ENCODE data around the gene FAM229B. TPM values are rescaled to one million over a fixed set of nuclear protein-coding genes. Genes with fewer than 3 reads are reported as not detected.

FAM229B gene
- total and polyA plus RNA-seq, 12 donors: 6.5 to 55.1 (median 27.2) TPM

- intact Hi-C loops (cut with DNase I): no loop called here
- 26 to 68% (median 35%) methylated on average over 1 of the region's 1 CpG for WGBS, 4 donors
- no peak for TF ChIP-seq POLR2A (IDR thresholded peaks at IDR 0.05)
- H3K27me3 ChIP-seq: no peaks in the 10 kb centered on the region
- peak overlapping the region in 1 of 5 donors; percentile 38 for H3K27ac ChIP-seq
- DNase-seq: no peak
- H3K4me3 ChIP-seq: no peak overlapping the region
- no peaks in the 10 kb centered on the region for H3K4me1 ChIP-seq (replicated peaks in 1 of 2)
- no peaks in the 10 kb centered on the region for H3K9me3 ChIP-seq (replicated peaks in 1 of 3)
- H3K36me3 ChIP-seq (replicated peaks in 1 of 2): no peaks in the 10 kb centered on the region
Measured at GRCh38 chr6:112149236-112149635, 61.8 kb downstream of the FAM229B start.

- peak overlapping the region in 1 of 5 donors; percentile 38 for H3K27ac ChIP-seq
- H3K4me3 ChIP-seq: no peak overlapping the region
- no peaks in the 10 kb centered on the region for H3K9me3 ChIP-seq (replicated peaks in 1 of 3)
- H3K27me3 ChIP-seq: no peaks in the 10 kb centered on the region
- H3K4me1 ChIP-seq (replicated peaks in 1 of 2): no peaks in the 10 kb centered on the region
- intact Hi-C loops (cut with DNase I): no loop called here
- 65 to 81% (median 74%) methylated on average over 4 of the region's 4 CpGs for WGBS, 4 donors
- no peak for DNase-seq
- H3K36me3 ChIP-seq (replicated peaks in 1 of 2): no peaks in the 10 kb centered on the region
- TF ChIP-seq POLR2A (IDR thresholded peaks at IDR 0.05) (no peak), CTCF (IDR thresholded peaks at IDR 0.05) (no peak)
Measured at GRCh38 chr6:112149719-112150263, 62.4 kb downstream of the FAM229B start.

GRCh38 chr6:112150363-112150762 lies 63.0 kb downstream of the FAM229B start:
- DNase-seq: no peak
- Histone ChIP-seq H3K27ac (peak overlapping the region in 1 of 5 donors; percentile 44), H3K4me3 (no peak overlapping the region), H3K36me3 (replicated peaks in 1 of 2) (no peaks in the 10 kb centered on the region), H3K4me1 (replicated peaks in 1 of 2) (no peaks in the 10 kb centered on the region), H3K27me3 (no peaks in the 10 kb centered on the region), H3K9me3 (replicated peaks in 1 of 3) (no peaks in the 10 kb centered on the region)
- 55 to 70% (median 65%) methylated on average over 5 of the region's 5 CpGs for WGBS, 4 donors
- TF ChIP-seq CTCF (IDR thresholded peaks at IDR 0.05): no peak
- no peak for TF ChIP-seq POLR2A (IDR thresholded peaks at IDR 0.05)
- intact Hi-C loops (cut with DNase I): no loop called here

Other genes starting within 250 kb of the FAM229B start
- gene FYN, start 214.1 kb upstream of the FAM229B start, total RNA-seq: 10 to 100 TPM; 10.7 to 36.5 (median 22.1) TPM
- gene FYN, start 214.1 kb upstream of the FAM229B start, polyA plus RNA-seq: 10 to 100 TPM; 15.5 to 18.9 (median 17.1) TPM
- not detected for gene CCN6, start 33.5 kb upstream of the FAM229B start, total RNA-seq
- not detected for gene CCN6, start 33.5 kb upstream of the FAM229B start, polyA plus RNA-seq
- 10 to 100 TPM; 11.1 to 50.0 (median 21.5) TPM for gene TUBE1, start 109 bp upstream of the FAM229B start, total RNA-seq
- 10 to 100 TPM; 12.1 to 22.2 (median 13.8) TPM for gene TUBE1, start 109 bp upstream of the FAM229B start, polyA plus RNA-seq
- 100 to 1,000 TPM in 1 of 9 donors, 10 to 100 TPM in 8; 10.6 to 102 (median 23.9) TPM for gene LAMA4, start 167.0 kb downstream of the FAM229B start, total RNA-seq
- gene LAMA4, start 167.0 kb downstream of the FAM229B start, polyA plus RNA-seq: 10 to 100 TPM in 2 of 3 donors, 1 to 10 TPM in 1; 7.5 to 31.9 (median 19.4) TPM